ENCODE measurements around the gene BICRAL. TPM values are rescaled to one million over a fixed set of nuclear protein-coding genes. Genes with fewer than 3 reads are reported as not detected.
"Not testable (repeated sequence)": the region's sequence is repeated elsewhere in the genome, so short reads cannot be mapped to it uniquely, and the experiment has no call there.

BICRAL gene
- total RNA-seq, 1 donor from 2014 or later: 28.2 TPM

DNA sequence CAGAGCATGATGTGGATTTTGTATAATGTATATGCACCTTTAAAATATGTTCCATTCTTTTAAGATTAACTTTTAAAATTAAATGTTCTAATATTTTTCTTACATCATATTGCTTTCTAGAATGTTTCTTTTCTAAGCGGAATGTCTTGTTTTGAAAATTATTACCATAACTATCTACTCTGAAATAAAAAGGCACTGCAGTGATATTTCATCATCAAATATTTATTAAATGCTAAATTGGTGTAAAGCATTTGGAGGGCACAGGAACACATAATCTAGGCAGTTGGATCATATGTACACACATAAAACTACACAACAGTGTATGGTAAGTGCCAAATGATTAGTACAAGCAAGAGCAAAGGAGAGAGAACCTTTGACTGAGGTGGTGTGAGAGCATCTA is 13.8 kb downstream of the BICRAL start:
- no peak for DNase-seq

DNA sequence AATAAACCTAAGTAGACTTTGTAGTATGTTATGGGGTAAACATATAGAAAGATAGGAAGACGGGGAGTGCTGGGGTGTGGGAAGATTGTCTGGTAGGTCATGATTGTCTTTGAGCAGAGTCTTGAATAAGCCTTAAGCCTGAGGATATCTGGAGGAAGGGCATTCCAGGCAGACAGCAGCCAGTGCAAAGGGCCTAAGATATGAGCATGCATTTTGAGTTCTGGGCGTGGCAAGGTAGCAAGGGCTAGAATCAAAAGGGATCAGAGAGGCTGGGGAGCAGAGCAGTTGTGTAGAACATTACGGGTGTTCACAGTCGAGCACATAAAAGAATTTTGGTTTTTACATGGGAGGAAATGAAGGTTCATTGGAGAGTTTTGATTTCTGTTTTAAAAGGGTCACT is 14.3 kb downstream of the BICRAL start:
- DNase-seq: no peak

DNA sequence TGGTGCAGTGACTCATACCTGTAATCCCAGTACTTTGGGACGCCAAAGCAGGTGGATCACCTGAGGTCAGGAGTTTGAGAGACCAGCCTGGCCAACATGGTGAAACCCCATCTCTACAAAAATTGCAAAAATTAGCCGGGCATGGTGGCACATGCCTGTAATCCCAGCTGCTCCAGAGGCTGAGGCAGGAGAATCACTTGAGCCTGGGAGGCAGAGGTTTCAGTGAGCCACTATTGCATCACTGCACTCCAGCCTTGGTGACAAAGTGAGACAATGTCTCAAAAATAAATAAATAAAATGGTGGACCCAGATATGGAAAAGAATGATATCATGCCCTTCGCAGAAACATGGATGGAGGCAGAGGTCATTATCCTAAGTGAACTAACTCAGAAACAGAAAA is 15.8 kb downstream of the BICRAL start:
- DNase-seq: not testable (repeated sequence)

DNA sequence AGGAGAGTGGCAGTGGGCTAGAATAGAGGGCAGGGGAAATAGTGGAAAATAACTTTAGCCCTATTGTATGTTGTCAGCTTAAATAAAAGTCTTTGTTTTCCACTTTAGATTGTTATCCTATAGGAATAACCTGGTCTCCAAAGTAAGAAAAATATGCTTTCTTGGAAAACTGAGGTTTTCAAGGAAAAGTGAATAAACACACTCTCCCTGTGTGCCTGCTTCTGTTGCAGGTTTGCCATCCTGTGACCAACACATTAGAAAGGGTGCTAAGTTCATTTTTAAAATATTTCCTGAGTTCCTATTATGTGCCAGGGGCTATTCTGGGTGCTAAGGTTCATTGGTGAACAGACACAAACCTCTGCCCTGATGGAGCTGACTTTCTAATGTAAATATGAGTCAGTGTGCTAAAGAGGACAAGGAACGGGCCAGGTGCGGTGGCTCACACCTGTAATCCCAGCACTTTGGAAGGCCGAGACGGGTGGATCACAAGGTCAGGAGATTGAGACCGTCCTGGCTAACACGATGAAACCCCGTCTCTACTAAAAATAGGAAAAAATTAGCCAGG is 23.5 kb downstream of the BICRAL start:
- DNase-seq: no peak

DNA sequence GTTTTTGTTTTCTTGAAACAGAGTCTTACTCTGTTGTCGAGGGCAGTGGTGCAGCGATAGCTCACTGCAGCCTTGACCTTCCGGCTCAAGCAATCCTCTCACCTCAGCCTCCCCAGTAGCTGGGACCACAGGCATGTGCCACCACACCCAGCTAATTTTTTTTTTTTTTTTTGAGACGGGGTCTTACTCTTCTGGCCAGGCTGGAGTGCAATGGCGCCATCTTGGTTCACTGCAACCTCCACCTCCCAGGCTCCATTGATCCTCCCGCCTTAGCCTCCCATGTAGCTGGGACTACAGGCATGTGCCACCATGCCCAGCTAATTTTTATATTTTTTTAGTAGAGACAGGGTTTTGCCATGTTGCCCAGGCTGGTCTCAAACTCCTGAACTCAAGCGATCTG is 24.5 kb downstream of the BICRAL start:
- not testable (repeated sequence) for DNase-seq

DNA sequence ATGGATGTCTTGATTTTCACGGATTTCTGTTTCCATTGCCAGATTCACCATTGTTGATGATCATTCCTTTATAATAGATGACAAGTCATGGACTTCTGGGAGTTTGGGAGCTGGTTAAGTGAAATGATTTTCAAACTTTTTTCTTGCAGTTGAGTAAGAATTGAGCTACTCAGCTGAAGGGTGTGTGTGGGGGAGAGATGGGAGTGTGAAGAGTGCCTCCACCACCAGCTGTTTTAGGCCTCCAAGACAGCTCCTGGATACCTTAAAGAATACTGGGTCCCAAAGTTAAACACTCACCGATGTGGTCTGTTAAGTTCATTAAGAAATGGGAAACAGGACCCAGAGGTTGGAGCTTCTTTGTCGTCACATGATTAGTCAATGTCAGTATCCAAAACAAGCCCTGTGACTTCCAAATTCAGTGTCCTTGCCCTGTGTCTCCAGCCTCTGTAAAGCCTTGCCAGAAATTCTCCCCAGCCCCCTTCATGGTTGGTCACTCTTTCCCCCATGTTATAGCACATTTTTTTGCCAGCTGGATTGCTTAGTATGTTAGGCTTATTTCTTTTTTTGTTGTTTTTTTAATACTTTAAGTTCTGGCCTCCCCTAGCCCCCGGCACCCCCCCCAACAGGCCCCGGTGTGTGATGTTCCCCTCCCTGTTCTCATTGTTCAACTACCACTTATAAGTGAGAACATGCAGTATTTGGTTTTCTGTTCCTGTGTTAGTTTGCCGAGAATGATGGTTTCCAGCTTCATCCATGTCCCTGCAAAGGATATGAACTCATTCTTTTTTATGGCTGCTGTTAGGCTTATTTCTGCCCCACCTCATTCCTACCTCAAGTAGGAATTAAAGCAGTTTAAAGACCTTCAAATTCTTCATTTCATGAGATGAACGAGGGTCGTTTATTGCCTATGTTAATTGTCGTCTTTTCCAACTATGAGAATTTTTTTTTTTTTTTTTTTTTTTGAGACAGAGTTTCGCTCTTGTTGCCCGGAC is 26.9 kb downstream of the BICRAL start:
- no peak for DNase-seq

DNA sequence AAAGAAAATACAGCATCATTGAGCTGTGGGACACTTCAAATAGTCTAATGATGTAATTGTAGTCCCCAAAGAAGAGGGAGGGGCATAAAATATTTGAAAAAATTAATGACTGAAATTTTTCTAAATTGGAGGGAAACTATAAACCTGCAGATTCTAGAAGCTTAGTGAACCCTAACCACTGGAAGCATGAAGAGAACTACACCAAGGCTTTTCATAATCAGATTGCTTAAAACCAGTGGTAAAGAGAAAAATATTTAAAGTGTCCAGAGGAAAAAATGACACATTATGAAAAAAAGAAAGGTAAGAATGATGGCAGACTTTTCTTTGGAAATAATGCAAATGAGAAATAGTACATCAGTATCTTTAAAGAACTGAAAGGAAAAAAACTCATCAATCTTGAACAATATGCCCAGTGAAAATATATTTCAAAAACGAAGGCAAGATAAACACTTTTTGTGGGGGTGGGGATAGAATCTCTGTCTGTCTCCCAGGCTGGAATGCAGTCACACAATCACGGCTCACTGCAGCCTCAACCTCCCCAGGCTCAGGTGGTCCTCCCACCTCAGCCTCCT is 31.3 kb downstream of the BICRAL start:
- no peak for DNase-seq

DNA sequence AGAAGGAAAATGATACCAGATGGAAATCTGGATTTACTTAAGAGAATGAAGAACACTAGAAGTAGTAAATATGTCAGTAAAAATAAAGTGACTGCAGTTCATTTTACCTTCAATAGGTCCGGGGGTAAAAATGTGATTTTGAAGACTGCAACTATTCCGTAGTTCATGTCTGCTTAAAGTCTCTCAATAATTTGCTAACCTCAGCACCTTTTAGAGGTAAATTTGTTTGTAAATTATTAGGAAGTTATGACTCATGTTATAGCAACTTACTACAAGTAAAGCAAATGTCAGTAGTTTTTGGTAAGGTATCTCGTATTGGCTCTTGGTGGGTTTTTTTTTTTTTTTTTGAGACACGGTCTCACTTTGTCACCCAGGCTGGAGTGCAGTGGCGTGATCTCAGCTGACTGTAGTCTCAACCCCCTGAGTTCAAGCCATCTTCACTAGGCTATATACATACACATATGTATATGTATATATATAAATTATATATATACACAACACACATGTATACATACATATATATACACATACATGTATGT is 32.1 kb downstream of the BICRAL start:
- no peak for DNase-seq

DNA sequence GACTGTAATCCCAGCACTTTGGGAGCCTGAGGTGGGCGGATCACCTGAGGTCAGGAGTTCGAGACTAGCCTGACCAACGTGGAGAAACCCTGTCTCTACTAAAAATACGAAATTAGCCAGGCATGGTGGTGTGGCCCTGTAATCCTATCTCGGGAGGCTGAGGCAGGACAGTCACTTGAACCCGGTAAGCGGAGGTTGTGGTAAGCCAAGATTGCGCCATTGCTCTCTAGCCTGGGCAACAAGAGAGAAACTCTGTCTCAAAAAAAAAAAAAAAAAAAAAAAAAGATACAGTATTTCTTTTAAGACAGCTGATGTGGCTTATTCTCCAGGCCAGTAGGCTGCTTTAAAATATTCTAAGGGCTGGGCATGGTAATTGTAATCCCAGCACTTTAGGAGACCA is 33.9 kb downstream of the BICRAL start:
- DNase-seq: not testable (repeated sequence)

DNA sequence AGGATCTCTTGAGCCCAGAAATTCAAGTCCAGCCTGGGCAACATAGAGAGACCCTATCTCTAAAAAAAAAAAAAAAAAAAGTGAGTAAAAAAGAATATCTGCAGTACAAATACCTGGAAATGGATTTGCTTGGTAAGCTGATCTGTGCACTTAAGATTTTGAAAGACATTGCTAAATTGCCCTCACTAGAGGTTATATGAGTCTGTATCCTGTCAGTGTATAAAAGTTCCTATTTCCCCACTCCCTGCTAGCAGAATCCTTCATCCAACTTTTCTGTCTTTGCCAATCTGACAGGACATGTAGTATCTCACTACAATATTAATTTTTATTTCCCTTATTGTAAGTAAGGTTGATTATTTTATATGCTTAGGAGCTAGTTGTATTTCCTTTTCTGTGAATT is 36.1 kb downstream of the BICRAL start:
- DNase-seq: no peak

DNA sequence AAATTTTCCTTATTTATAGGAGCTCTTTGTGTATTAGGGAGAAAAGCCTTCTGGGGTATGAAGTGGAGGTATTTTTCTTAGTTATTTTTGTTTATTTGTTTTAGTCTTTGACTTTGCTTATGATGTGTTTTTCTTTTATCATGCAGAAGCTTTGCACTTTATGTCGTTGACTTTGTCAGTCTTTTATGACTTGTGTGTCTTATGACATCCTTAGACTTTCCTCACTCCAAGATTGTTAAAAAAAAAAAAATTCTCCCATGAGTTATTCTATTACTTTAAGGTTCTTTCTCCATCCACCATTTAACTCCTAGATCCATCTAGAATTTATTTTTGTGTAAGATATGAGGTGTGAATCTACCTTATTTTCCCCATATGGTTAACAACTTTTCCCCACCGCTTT is 36.6 kb downstream of the BICRAL start:
- DNase-seq: no peak

DNA sequence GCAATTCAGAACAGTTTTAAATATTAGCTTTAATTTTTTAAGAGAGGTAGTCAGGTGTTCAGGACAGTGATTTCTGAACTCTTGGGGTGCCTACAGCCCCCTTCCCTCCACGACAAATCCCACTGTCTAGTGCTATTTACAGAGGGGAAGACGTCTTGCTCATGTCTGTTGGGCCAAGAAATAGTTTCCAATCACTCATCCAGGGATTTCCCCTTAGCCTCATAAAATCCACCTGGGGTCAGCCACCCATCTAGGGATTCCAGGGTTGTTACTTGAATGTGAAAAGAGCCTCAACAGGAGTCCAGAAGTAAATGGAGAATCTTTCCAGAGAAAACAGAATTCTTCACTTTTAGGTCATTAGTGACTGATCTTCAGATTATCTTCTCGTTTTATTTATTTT is 37.0 kb downstream of the BICRAL start:
- DNase-seq: no peak

DNA sequence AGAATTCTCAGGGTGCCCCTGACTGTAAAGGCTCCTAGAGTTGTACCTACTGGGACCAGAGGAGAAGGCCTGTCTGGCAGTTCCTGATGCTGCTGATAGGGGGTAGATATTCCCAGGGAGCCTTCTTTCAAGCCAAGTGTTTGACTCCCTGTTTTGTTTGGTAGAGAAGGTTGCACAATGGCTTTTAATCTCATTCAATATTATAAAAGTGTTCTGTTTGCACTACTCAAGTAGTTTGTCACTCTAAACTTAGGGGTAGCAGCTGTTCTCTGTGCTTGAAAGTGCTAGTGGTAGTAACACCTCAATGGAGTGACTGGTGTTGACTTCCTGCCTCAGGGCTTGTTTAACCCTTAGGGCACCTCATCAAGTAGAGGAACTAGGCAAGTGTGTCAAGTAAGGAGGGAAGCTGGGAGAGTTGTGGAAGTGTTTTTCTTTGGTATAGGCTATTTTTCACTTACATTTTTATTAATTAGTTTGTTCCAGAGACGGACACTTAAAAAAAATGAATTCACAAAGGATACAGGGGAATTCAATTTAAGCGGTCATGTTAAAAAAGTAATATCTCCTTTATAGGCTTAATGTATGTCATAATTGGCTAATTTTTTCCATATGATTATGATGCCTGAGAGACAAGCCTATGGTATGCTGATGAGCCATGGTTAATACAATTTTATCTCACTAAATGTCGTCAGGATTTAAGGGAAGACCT is 38.1 kb downstream of the BICRAL start:
- no peak for DNase-seq

DNA sequence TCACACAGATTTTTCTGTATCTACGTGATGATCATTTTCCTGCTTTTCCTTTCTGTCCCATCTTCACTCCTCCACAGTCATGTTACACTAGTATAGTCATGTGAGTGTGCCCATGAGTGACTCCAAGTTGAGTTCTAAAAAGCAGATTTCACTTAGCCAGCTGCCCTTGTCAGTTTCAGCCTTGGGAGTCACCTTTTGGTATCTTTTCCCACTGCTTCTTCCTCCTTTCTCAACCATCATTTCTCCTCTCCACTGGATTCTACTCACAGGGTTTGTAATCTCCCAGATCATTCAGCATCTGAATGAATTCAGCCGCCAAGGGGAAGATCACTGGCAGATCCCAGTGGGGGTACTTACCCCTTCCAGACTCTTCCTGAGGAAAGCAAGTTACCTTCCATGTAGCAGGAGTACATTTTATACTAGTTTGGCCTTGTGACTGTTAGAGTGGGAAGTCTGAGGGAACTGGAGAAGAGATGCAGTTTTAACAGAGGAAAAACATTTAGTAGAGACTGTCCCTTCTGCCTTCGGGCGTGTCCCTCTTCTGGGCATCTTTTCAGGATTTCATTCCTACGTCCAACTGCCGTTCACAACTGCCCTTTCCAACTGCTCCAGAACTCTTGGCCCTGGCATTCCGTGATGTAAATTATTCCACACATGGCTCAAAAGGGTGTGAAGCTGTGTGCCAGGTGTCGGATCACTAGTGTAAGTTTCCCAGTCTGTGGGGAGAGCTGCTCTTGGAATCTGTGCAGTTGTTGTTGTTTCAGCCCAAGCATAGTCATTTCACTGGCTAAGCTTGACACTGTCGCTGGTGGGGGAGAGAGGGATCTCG is 38.9 kb downstream of the BICRAL start:
- DNase-seq: peak; percentile 11

DNA sequence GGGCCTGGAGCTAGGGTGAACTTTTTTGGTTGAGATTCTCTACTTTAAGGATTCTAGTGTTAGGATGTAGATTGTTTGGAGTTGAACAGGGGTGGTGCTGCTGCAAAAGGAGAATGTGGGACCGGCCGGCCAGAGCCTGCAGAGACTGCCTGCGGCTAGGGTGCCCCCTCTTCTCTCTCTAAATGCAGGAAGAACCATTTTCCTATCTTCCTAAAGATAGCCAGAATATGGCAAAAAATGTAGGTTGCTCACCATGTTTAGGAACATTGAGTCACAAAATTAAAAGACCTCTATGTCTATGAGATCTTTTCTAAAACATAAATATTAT is 39.5 kb downstream of the BICRAL start:
- DNase-seq: no peak

DNA sequence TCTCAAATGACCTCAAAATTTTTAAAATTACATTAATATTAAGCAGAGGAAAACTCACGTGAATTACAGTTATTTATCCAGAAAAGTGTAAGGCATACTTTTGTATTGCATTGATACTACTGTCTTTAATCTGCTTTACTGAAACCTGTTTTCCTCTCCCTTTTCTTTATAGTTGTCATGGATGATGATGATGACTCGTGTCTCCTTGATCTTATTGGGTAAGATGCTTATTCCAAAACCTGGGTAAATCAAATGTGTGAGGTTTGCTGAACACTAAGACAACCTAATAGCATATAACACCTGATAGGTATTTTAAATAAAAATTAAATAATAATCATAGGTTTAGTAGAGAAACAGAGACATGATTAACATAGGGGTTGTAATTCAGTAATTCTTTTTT is 40.0 kb downstream of the BICRAL start:
- no peak for DNase-seq

DNA sequence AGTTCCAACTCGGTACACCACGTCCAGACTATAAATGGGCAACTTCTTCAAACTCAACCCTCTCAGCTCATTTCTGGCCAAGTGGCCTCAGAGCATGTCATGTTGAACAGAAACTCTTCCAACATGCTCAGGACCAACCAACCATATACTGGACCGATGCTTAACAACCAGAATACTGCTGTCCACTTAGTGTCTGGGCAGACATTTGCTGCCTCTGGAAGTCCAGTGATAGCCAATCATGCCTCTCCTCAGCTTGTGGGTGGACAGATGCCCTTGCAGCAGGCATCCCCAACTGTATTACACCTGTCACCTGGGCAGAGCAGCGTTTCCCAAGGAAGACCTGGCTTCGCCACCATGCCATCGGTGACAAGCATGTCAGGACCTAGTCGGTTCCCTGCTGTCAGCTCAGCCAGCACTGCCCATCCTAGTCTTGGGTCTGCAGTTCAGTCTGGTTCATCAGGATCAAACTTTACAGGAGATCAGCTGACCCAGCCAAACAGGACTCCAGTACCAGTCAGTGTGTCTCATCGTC is 47.8 kb downstream of the BICRAL start:
- no peak for DNase-seq

DNA sequence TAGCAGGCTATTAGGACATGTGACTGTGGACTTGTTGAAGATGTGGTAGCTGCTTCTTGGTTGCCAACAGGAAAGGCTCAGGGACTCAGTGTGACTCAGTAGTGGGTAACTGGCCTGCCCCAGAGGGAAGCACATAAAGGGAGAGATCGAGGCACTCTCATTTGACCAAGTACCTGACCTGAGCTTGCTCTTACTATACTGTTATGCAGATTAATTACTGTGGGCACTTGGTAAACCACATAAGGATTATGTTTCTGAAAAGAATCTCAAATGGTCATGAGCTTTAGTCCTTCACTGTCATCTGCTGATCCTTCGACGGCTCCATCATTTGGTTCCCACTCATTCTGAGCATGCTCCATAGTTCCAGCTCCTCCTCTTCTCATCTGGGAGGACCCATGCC is 49.4 kb downstream of the BICRAL start:
- no peak for DNase-seq

DNA sequence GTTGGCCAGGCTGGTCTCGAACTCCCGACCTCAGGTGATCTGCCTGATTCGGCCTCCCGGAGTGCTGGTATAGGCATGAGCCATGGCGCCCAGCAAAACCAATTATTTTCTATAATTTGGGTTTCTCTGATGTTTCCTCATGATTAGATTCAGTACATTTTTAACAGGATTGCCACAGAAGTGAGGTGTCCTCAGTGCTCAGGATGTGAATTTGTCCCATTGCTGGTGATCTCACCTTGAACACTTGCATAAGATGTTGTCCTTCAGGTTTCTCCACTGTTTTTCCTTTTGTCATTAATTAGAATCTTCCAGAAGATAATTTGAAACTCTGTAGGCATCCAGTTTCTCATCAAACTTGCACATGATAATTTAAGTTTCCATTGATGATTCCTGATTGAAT is 52.2 kb downstream of the BICRAL start:
- DNase-seq: no peak

DNA sequence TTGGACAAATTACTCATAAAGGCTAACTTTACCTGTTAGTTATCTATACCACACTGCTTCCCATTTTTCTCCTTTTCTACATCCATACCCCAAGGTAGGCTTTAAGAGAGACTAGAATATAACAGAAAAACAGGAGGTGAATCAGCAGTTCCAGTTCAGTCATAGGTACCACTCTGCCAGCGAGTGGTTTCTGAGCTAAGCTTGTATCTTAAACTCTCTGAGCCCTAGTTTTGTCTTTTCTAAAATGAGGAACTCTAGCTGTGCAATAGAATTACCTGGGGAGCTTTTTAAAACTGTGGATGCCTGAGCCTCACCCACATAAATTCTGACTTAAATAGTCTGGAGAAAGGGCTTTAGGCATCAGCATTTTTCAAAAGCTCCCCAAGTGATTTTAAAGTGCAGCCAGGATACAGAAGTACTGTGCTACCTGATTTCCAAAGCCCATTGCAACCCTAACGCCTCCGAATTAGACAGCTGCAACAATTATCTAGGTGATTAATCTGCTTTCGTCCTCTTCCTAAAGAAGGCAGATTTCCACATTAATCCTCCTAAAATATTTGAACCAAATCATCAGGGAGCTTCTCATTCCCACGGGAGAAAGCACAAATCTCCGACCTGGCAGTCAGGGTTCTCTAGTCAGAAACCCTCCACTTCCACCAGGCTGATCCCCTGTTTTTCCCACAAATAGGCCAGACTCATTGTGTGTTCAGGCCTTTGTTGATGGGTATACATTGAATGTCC is 60.2 kb downstream of the BICRAL start:
- DNase-seq: no peak

DNA sequence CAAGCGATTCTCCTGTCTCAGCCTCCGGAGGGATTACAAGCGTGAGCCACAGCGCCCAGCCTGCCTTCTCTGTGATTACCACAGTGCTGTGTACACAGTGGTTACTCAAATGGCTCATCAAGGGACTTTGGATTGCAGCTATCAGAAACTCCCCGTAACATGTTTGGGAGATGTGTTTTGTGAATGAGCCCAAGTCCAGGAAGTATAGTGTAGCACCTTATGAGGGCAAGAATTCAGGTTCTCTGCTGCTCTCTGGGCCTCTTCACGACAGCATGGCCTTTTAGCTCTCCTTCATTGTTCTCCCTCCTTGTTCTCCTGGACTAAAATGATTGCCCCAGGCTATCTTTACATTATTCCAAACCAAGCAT is 63.5 kb downstream of the BICRAL start:
- no peak for DNase-seq

All from occipital lobe (tissue), 2 donors.